GM19035 (cell line): ENCODE data around the gene SOBP.
"Not testable (repeated sequence)": the region's sequence is repeated elsewhere in the genome, so short reads cannot be mapped to it uniquely, and the experiment has no call there.

Experiments used
- ATAC-seq: cut with Tn5 transposase; IDR thresholded peaks from one replicate; pipeline ENCODE4 v1.9.1; 2021; ENCODE audit not compliant: unreplicated experiment

The SOBP gene

GRCh38 chr6:107488875-107489635 lies 862 bp upstream of the SOBP start:
- no peak for ATAC-seq

- no peak for ATAC-seq
These were observed 735 bp downstream of the SOBP start for GRCh38 chr6:107490566-107491137.

- no peak for ATAC-seq
These were observed 1.3 kb downstream of the SOBP start for GRCh38 chr6:107491138-107491609.

- no peak for ATAC-seq
These were observed 2.1 kb downstream of the SOBP start for GRCh38 chr6:107491760-107492660.

- ATAC-seq = no peak
These were observed 3.5 kb downstream of the SOBP start for GRCh38 chr6:107493158-107494057.

- ATAC-seq = no peak
These were observed 5.3 kb downstream of the SOBP start for GRCh38 chr6:107495196-107495643.

GRCh38 chr6:107495971-107496370 lies 6.1 kb downstream of the SOBP start:
- ATAC-seq = no peak

- ATAC-seq = no peak
These were observed 7.2 kb downstream of the SOBP start for GRCh38 chr6:107496892-107497684.

GRCh38 chr6:107504270-107505026 lies 14.5 kb downstream of the SOBP start:
- no peak for ATAC-seq

GRCh38 chr6:107506145-107506544 lies 16.2 kb downstream of the SOBP start:
- no peak for ATAC-seq

- ATAC-seq = no peak
These were observed 19.6 kb downstream of the SOBP start for GRCh38 chr6:107509506-107509905.

GRCh38 chr6:107510108-107510507 lies 20.2 kb downstream of the SOBP start:
- ATAC-seq = no peak

- no peak for ATAC-seq
These were observed 21.6 kb downstream of the SOBP start for GRCh38 chr6:107511511-107511993.

- no peak for ATAC-seq
These were observed 23.3 kb downstream of the SOBP start for GRCh38 chr6:107513214-107513613.

- no peak for ATAC-seq
These were observed 26.0 kb downstream of the SOBP start for GRCh38 chr6:107515955-107516354.

- no peak for ATAC-seq
These were observed 27.4 kb downstream of the SOBP start for GRCh38 chr6:107517274-107517673.

- not testable (repeated sequence) for ATAC-seq
These were observed 29.3 kb downstream of the SOBP start for GRCh38 chr6:107519224-107519623.

GRCh38 chr6:107520706-107521105 lies 30.8 kb downstream of the SOBP start:
- not testable (repeated sequence) for ATAC-seq
